PC-3 (cell line): Measurements from ENCODE around the gene QPRT.

ENCODE experiments used
- CTCF ChIP-seq: fragments of 300-600 bp; sonication (generic); conservative IDR thresholded peaks from 2 replicates; pipeline ENCODE4 v1.5.1; 2017; ENCODE audit warnings: antibody characterized with exemption, low read depth, mild to moderate bottlenecking, low read length
- EZH2 ChIP-seq: fragments of 300-600 bp; sonication (generic); IDR thresholded peaks from one replicate; pipeline ENCODE4 v1.6.1; 2017; ENCODE audit warnings: antibody characterized with exemption, mild to moderate bottlenecking, low read length; ENCODE audit not compliant: unreplicated experiment

- no peak for TF ChIP-seq CTCF
- no peak for TF ChIP-seq EZH2
Observed at GRCh38 chr16:29698484-29699323, 19.7 kb downstream of the QPRT start.
